Right atrium auricular region (tissue), 2 donors: ENCODE data around the gene SETDB2. TPM values are rescaled to one million over a fixed set of nuclear protein-coding genes. Genes with fewer than 3 reads are reported as not detected.

Source experiments
- DNase-seq: peaks from one replicate; pipeline ENCODE4 v3.0.0-alpha.2; 2019; ENCODE audit warnings: low spot score
- H3K27ac ChIP-seq, 2 donors: fragments of 200-600 bp; sonication (generic); 1 replicate in 1 of 2; 2 replicates in 1 of 2; pipeline ENCODE4 v1.5.1; 2016 to 2019
- H3K27me3 ChIP-seq, 2 donors: fragments of 200-600 bp; sonication (generic); one replicate each; pipeline versions ENCODE4 v1.5.1 to v1.6.0; 2017 to 2019
- H3K36me3 ChIP-seq: fragments of 200-600 bp; sonication (generic); one replicate; pipeline ENCODE4 v1.5.1; 2016
- H3K4me1 ChIP-seq, 2 donors: fragments of 200-600 bp; sonication (generic); one replicate each; pipeline versions ENCODE4 v1.5.1 to v1.6.0; 2017 to 2019
- H3K4me3 ChIP-seq, 2 donors: fragments of 200-600 bp; sonication (generic); 1 replicate in 1 of 2; 2 replicates in 1 of 2; pipeline ENCODE4 v1.5.1; 2017 to 2019; ENCODE audit warnings: mild to moderate bottlenecking in 1 of 2, moderate library complexity in 1 of 2
- H3K9me3 ChIP-seq, 2 donors: fragments of 200-600 bp; sonication (generic); one replicate each; pipeline ENCODE4 v1.5.1; 2019
- total RNA-seq, 2 donors: library from RNA; depleted of rRNA; stranded (reverse); fragments of >200 nt; gene quantifications; one replicate each; pipeline ENCODE4 v1.1.0, GENCODE V29; 2016
- TF ChIP-seq, protein P1 (sequence below), 2 donors: fragments of 200-600 bp; sonication (generic); IDR thresholded peaks; one replicate each; pipeline ENCODE4 v1.5.1; 2019; ENCODE audit warnings: antibody characterized with exemption in 2 of 2

Gene SETDB2
- total RNA-seq, 2 donors from 2014 or later, result 7.3 to 12.4 TPM

DNA sequence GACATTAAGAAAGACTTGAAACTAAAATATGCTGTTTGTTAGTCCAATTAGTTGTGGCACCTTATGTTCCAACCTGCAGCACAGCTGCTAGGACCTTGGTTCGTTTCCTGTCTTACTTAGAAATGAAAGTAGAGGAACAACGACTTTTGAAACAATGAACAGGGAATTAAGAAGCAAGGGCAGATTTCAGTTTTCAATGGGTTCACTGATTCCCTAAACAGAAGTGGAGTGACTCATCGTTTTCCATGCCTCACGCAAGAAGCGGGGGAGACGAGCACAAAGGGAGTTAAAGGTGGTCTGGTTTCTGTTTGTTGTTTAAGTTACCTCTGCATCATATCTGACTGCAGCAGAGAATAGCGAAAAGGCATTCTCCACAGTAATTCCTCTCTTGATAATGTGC, 96.5 kb downstream of the SETDB2 start:
- Histone ChIP-seq H3K36me3 (peaks cover 32% of the 10 kb centered on the region), H3K27ac (no peak overlapping the region), H3K9me3 (no peaks in the 10 kb centered on the region), H3K4me3 (no peak overlapping the region), H3K27me3 (no peaks in the 10 kb centered on the region), H3K4me1 (no peaks in the 10 kb centered on the region)
- TF ChIP-seq, protein P1, sequence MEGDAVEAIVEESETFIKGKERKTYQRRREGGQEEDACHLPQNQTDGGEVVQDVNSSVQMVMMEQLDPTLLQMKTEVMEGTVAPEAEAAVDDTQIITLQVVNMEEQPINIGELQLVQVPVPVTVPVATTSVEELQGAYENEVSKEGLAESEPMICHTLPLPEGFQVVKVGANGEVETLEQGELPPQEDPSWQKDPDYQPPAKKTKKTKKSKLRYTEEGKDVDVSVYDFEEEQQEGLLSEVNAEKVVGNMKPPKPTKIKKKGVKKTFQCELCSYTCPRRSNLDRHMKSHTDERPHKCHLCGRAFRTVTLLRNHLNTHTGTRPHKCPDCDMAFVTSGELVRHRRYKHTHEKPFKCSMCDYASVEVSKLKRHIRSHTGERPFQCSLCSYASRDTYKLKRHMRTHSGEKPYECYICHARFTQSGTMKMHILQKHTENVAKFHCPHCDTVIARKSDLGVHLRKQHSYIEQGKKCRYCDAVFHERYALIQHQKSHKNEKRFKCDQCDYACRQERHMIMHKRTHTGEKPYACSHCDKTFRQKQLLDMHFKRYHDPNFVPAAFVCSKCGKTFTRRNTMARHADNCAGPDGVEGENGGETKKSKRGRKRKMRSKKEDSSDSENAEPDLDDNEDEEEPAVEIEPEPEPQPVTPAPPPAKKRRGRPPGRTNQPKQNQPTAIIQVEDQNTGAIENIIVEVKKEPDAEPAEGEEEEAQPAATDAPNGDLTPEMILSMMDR (IDR thresholded peaks at IDR 0.05), result no peak
- DNase-seq, result no peak

DNA sequence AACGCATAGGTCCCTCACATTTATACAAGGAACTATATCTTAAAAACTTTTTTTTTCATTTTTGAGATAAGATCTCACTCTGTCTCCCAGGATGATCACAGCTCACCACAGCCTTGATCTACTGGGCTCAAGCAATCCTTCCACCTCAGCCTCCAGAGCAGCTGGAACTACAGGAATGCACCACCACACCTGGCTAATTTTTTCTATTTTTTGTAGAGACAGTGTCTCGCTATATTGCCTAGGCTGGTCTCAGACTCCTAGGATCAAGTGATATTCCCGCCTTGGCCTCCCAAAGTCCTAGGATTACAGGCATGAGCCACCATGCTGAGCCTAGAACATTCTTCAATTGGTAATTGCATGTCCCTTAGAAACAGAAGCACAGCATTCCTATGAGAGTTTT, 99.6 kb downstream of the SETDB2 start:
- H3K9me3 ChIP-seq, result no peaks in the 10 kb centered on the region
- H3K4me3 ChIP-seq, result no peak overlapping the region
- no peak overlapping the region for H3K27ac ChIP-seq
- DNase-seq, result no peak
- TF ChIP-seq, protein P1 (IDR thresholded peaks at IDR 0.05), result no peak
- no peaks in the 10 kb centered on the region for H3K4me1 ChIP-seq
- peaks cover 43% of the 10 kb centered on the region for H3K36me3 ChIP-seq
- H3K27me3 ChIP-seq, result no peaks in the 10 kb centered on the region

Other genes with a start within 250 kb of the SETDB2 start
- gene MLNR, start 223.9 kb upstream of the SETDB2 start, total RNA-seq, result not detected
- 1 to 10 TPM; 3.5 to 4.6 TPM for gene CDADC1, start 196.3 kb upstream of the SETDB2 start, total RNA-seq
- gene CAB39L, start 210 bp upstream of the SETDB2 start, total RNA-seq, result 10 to 100 TPM; 24.3 to 27.1 TPM
- gene PHF11, start 51.7 kb downstream of the SETDB2 start, total RNA-seq, result 10 to 100 TPM; 14.8 to 22.3 TPM
- 10 to 100 TPM in 1 of 2 donors, 1 to 10 TPM in 1; 8.9 to 19.6 TPM for gene RCBTB1, start 141.3 kb downstream of the SETDB2 start, total RNA-seq
- gene ARL11, start 184.2 kb downstream of the SETDB2 start, total RNA-seq, result under 1 TPM; 0.19 to 0.63 TPM
- 10 to 100 TPM; 17.6 to 22.6 TPM for gene EBPL, start 247.2 kb downstream of the SETDB2 start, total RNA-seq